Neural progenitor cell (in vitro differentiated cells): ENCODE data around the gene TRPC4.

Source experiments
- EZH2 ChIP-seq: fragments of 200-600 bp; sonication (generic); IDR thresholded peaks from 2 replicates; pipeline ENCODE4 v1.6.1; 2017; ENCODE audit warnings: antibody characterized with exemption, mild to moderate bottlenecking, moderate library complexity
- TF ChIP-seq, protein P1 (sequence below): fragments of 200-600 bp; sonication (generic); IDR thresholded peaks from 2 replicates; pipeline ENCODE4 v1.5.1; 2017; ENCODE audit warnings: antibody characterized with exemption, mild to moderate bottlenecking

DNA sequence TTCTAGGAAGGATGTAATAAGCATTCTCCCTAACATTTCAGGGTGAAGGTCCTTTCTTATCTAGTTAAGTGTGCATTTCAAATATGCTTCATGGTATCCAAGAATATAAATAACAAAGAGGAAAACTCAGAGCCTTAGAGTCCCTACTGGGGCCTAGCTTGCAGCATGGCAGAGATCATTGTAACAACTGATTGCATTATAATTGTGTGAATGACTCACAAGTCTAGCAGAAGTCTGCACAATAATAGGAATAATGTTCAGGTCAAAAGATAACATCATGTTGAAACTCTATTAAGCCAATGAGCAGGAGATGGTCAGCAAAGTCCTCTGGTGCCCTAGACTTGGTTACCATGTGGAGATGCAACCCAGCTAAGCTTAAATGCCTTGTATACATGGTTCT is 274.4 kb downstream of the TRPC4 start:
- TF ChIP-seq, protein P1, sequence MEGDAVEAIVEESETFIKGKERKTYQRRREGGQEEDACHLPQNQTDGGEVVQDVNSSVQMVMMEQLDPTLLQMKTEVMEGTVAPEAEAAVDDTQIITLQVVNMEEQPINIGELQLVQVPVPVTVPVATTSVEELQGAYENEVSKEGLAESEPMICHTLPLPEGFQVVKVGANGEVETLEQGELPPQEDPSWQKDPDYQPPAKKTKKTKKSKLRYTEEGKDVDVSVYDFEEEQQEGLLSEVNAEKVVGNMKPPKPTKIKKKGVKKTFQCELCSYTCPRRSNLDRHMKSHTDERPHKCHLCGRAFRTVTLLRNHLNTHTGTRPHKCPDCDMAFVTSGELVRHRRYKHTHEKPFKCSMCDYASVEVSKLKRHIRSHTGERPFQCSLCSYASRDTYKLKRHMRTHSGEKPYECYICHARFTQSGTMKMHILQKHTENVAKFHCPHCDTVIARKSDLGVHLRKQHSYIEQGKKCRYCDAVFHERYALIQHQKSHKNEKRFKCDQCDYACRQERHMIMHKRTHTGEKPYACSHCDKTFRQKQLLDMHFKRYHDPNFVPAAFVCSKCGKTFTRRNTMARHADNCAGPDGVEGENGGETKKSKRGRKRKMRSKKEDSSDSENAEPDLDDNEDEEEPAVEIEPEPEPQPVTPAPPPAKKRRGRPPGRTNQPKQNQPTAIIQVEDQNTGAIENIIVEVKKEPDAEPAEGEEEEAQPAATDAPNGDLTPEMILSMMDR: no peak
- no peak for TF ChIP-seq EZH2
